HepG2 (cell line): ENCODE measurements around the gene VEZF1. TPM values are rescaled to one million over a fixed set of nuclear protein-coding genes. Genes with fewer than 3 reads are reported as not detected.

Experiments
- BORCS8-MEF2B ChIP-seq: sonication (generic); formaldehyde crosslinking; IDR thresholded peaks from 2 replicates; pipeline ENCODE4 v1.8.0; 2022; ENCODE audit warnings: mild to moderate bottlenecking, missing genetic modification reagents
- CREM ChIP-seq, 2 experiments: sonication (generic) in 1 of 2; formaldehyde crosslinking in 1 of 2; IDR thresholded peaks; 2 replicates each; pipeline versions ENCODE4 v1.4.0 to v1.6.1; 2016 to 2020; ENCODE audit warnings: antibody characterized with exemption in 1 of 2, mild to moderate bottlenecking in 1 of 2, missing genetic modification reagents in 1 of 2
- EHMT2 ChIP-seq: fragments of 200-600 bp; sonication (generic); IDR thresholded peaks from 2 replicates; pipeline ENCODE4 v1.7.0; 2017; ENCODE audit warnings: antibody characterized with exemption, low read depth, low read length, borderline replicate concordance
- FLYWCH1 ChIP-seq: sonication (generic); formaldehyde crosslinking; IDR thresholded peaks from 2 replicates; pipeline ENCODE4 v1.8.1; 2023; ENCODE audit warnings: mild to moderate bottlenecking, missing genetic modification reagents
- HNRNPL ChIP-seq: fragments of 200-400 bp; formaldehyde crosslinking; IDR thresholded peaks from 2 replicates; pipeline ENCODE4 v1.6.1; 2017; ENCODE audit warnings: mild to moderate bottlenecking, low read depth, low read length
- HOXA3 ChIP-seq: sonication (generic); formaldehyde crosslinking; IDR thresholded peaks from 2 replicates; pipeline ENCODE4 v1.5.0; 2020; ENCODE audit warnings: missing genetic modification reagents
- NR2C2 ChIP-seq: sonication (generic); formaldehyde crosslinking; IDR thresholded peaks from 2 replicates; pipeline ENCODE4 v1.4.0; 2020; ENCODE audit warnings: missing genetic modification reagents, mild to moderate bottlenecking, moderate library complexity, borderline replicate concordance
- RELA ChIP-seq: sonication (generic); formaldehyde crosslinking; IDR thresholded peaks from 2 replicates; pipeline ENCODE4 v1.4.0; 2020; ENCODE audit warnings: missing genetic modification reagents
- SMYD3 ChIP-seq: sonication (generic); formaldehyde crosslinking; IDR thresholded peaks from 2 replicates; pipeline ENCODE4 v1.8.1; 2023; ENCODE audit warnings: mild to moderate bottlenecking, missing genetic modification reagents
- SP140L ChIP-seq: sonication (generic); formaldehyde crosslinking; IDR thresholded peaks from 2 replicates; pipeline ENCODE4 v1.4.0; 2020; ENCODE audit warnings: missing genetic modification reagents, borderline replicate concordance
- TCF7L2 ChIP-seq: IDR thresholded peaks from 2 replicates; pipeline ENCODE4 v1.6.1; 2011; ENCODE audit warnings: mild to moderate bottlenecking, low read depth, low read length, moderate library complexity
- XBP1 ChIP-seq: sonication (generic); formaldehyde crosslinking; IDR thresholded peaks from 2 replicates; pipeline ENCODE4 v1.5.0; 2020; ENCODE audit warnings: missing genetic modification reagents
- YEATS4 ChIP-seq: sonication (generic); formaldehyde crosslinking; IDR thresholded peaks from 2 replicates; pipeline ENCODE4 v1.4.0; 2020; ENCODE audit warnings: missing genetic modification reagents, borderline replicate concordance
- ZBTB33 ChIP-seq: sonication (generic); formaldehyde crosslinking; IDR thresholded peaks from 2 replicates; pipeline ENCODE4 v1.4.0; 2020; ENCODE audit warnings: missing genetic modification reagents
- ZFP41 ChIP-seq: sonication (generic); formaldehyde crosslinking; IDR thresholded peaks from 2 replicates; pipeline ENCODE4 v1.4.0; 2020; ENCODE audit warnings: mild to moderate bottlenecking, missing genetic modification reagents, borderline replicate concordance
- ZNF10 ChIP-seq: sonication (generic); formaldehyde crosslinking; IDR thresholded peaks from 2 replicates; pipeline ENCODE4 v1.4.0; 2020; ENCODE audit warnings: mild to moderate bottlenecking, low read depth, missing genetic modification reagents, borderline replicate concordance
- ZNF20 ChIP-seq: sonication (generic); formaldehyde crosslinking; IDR thresholded peaks from 2 replicates; pipeline ENCODE4 v1.4.0; 2020; ENCODE audit warnings: mild to moderate bottlenecking, moderate library complexity, missing genetic modification reagents
- ZNF350 ChIP-seq: sonication (generic); formaldehyde crosslinking; IDR thresholded peaks from 2 replicates; pipeline ENCODE4 v1.4.0; 2020; ENCODE audit warnings: mild to moderate bottlenecking, low read depth, missing genetic modification reagents, borderline replicate concordance
- ZNF557 ChIP-seq: sonication (generic); formaldehyde crosslinking; IDR thresholded peaks from 2 replicates; pipeline ENCODE4 v1.4.0; 2020; ENCODE audit warnings: missing genetic modification reagents
- ZNF772 ChIP-seq: sonication (generic); formaldehyde crosslinking; IDR thresholded peaks from 2 replicates; pipeline ENCODE4 v1.5.0; 2020; ENCODE audit warnings: mild to moderate bottlenecking, missing genetic modification reagents
- ZSCAN30 ChIP-seq: sonication (generic); formaldehyde crosslinking; IDR thresholded peaks from 2 replicates; pipeline ENCODE4 v1.5.0; 2020; ENCODE audit warnings: mild to moderate bottlenecking, missing genetic modification reagents
- ZSCAN31 ChIP-seq: sonication (generic); formaldehyde crosslinking; IDR thresholded peaks from 2 replicates; pipeline ENCODE4 v1.5.0; 2020; ENCODE audit warnings: low read depth, mild to moderate bottlenecking, missing genetic modification reagents
- polyA plus RNA-seq, 8 experiments: library from polyadenylated mRNA; depleted of rRNA in 3 of 8; stranded (reverse) in 7 of 8; unstranded in 1 of 8; fragments of >200 nt; fragmentation: Illumina TruSeq in 4 of 8; extraction: Trizol in 4 of 8; gene quantifications; 2 replicates each; pipeline versions ENCODE4 v1.2.1 to v1.2.3, GENCODE V29; 2011 to 2016; ENCODE audit warnings: low read depth in 4 of 8, missing spikeins in 1 of 8, mixed read lengths in 1 of 8; ENCODE audit not compliant: insufficient read depth in 1 of 8
- total RNA-seq, 5 experiments: library from RNA; depleted of rRNA; stranded (reverse); fragments of >200 nt; fragmentation: Illumina TruSeq; extraction: Trizol; gene quantifications; 2 replicates each; pipeline ENCODE4 v1.2.3, GENCODE V29; 2016; ENCODE audit warnings: low read depth in 1 of 5
- TF ChIP-seq, protein P1 (sequence below): sonication (generic); formaldehyde crosslinking; IDR thresholded peaks from 2 replicates; pipeline ENCODE4 v1.4.0; 2020; ENCODE audit warnings: missing genetic modification reagents, mild to moderate bottlenecking, borderline replicate concordance
- TF ChIP-seq, protein P2 (sequence below): sonication (generic); formaldehyde crosslinking; IDR thresholded peaks from 2 replicates; pipeline ENCODE4 v1.4.0; 2020; ENCODE audit warnings: missing genetic modification reagents; ENCODE audit errors: not compliant biosample characterization
- TF ChIP-seq, protein P3 (sequence below): IDR thresholded peaks from 2 replicates; pipeline ENCODE4 v1.6.1; 2016; ENCODE audit warnings: missing genetic modification reagents, missing compliant biosample characterization
- TF ChIP-seq, protein P4 (sequence below): sonication (generic); formaldehyde crosslinking; IDR thresholded peaks from 2 replicates; pipeline ENCODE4 v1.4.0; 2020; ENCODE audit warnings: mild to moderate bottlenecking, low read depth, missing genetic modification reagents

Gene VEZF1
- total and polyA plus RNA-seq, 2 of the 13 experiments (the other 11 are each of a cell fraction or from before 2014, with no cell fraction given): 45.9 to 49.7 TPM

DNA sequence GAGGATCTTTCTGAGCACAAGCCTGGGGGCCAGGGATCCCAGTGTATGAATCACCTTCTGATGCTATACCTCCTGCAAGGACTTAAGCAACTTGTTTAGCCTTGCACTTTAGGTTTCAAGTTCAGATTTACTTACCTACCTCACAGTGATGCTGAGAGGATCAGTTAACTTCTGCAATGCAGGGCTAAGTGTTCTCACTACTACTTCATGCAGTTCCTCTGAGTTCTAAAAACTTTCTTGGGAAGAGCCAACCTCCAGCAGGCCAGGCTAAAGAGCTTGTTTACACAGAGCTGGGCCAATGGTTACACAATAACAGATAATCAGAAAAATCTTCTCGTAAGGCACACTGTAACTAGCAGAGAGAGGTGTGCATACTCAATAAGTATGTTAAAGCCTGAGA lies 13.0 kb downstream of the VEZF1 start (continued):
- TF ChIP-seq ZSCAN31 (CRISPR knock-in tag) (no peak), HNRNPL (no peak), ZFP41 (CRISPR knock-in tag) (no peak), ZNF772 (CRISPR knock-in tag) (no peak), YEATS4 (no peak), ZNF20 (no peak), TCF7L2 (no peak), NR2C2 (CRISPR knock-in tag) (no peak), SP140L (peak; percentile 85; the same call in 1 of the 2 replicates), ZSCAN30 (CRISPR knock-in tag) (no peak), BORCS8-MEF2B (no peak), CREM (IDR thresholded peaks at IDR 0.05) (peak; percentile 36; the same call in 1 of the 2 replicates), CREM (CRISPR knock-in tag; IDR thresholded peaks at IDR 0.05) (no peak), ZNF10 (CRISPR knock-in tag) (no peak), ZNF557 (no peak), SMYD3 (no peak), FLYWCH1 (no peak), ZBTB33 (no peak), RELA (CRISPR knock-in tag) (no peak), EHMT2 (no peak), HOXA3 (CRISPR knock-in tag) (no peak), XBP1 (no peak), ZNF350 (CRISPR knock-in tag) (no peak)
- TF ChIP-seq, protein P1, sequence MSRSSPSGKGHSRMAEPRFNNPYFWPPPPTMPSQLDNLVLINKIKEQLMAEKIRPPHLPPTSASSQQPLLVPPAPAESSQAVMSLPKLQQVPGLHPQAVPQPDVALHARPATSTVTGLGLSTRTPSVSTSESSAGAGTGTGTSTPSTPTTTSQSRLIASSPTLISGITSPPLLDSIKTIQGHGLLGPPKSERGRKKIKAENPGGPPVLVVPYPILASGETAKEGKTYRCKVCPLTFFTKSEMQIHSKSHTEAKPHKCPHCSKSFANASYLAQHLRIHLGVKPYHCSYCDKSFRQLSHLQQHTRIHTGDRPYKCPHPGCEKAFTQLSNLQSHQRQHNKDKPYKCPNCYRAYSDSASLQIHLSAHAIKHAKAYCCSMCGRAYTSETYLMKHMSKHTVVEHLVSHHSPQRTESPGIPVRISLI: no peak
- TF ChIP-seq, protein P2, sequence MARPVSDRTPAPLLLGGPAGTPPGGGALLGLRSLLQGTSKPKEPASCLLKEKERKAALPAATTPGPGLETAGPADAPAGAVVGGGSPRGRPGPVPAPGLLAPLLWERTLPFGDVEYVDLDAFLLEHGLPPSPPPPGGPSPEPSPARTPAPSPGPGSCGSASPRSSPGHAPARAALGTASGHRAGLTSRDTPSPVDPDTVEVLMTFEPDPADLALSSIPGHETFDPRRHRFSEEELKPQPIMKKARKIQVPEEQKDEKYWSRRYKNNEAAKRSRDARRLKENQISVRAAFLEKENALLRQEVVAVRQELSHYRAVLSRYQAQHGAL (CRISPR knock-in tag): no peak
- TF ChIP-seq, protein P3, sequence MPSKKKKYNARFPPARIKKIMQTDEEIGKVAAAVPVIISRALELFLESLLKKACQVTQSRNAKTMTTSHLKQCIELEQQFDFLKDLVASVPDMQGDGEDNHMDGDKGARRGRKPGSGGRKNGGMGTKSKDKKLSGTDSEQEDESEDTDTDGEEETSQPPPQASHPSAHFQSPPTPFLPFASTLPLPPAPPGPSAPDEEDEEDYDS (CRISPR knock-in tag): peak; percentile 69
- TF ChIP-seq, protein P4, sequence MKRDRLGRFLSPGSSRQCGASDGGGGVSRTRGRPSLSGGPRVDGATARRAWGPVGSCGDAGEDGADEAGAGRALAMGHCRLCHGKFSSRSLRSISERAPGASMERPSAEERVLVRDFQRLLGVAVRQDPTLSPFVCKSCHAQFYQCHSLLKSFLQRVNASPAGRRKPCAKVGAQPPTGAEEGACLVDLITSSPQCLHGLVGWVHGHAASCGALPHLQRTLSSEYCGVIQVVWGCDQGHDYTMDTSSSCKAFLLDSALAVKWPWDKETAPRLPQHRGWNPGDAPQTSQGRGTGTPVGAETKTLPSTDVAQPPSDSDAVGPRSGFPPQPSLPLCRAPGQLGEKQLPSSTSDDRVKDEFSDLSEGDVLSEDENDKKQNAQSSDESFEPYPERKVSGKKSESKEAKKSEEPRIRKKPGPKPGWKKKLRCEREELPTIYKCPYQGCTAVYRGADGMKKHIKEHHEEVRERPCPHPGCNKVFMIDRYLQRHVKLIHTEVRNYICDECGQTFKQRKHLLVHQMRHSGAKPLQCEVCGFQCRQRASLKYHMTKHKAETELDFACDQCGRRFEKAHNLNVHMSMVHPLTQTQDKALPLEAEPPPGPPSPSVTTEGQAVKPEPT (CRISPR knock-in tag): no peak
